Measurements from ENCODE around the gene DRAM2. TPM values are rescaled to one million over a fixed set of nuclear protein-coding genes. Genes with fewer than 3 reads are reported as not detected.

Gene DRAM2
- total RNA-seq, 1 experiment from 2014 or later, result 17.0 TPM

DNA sequence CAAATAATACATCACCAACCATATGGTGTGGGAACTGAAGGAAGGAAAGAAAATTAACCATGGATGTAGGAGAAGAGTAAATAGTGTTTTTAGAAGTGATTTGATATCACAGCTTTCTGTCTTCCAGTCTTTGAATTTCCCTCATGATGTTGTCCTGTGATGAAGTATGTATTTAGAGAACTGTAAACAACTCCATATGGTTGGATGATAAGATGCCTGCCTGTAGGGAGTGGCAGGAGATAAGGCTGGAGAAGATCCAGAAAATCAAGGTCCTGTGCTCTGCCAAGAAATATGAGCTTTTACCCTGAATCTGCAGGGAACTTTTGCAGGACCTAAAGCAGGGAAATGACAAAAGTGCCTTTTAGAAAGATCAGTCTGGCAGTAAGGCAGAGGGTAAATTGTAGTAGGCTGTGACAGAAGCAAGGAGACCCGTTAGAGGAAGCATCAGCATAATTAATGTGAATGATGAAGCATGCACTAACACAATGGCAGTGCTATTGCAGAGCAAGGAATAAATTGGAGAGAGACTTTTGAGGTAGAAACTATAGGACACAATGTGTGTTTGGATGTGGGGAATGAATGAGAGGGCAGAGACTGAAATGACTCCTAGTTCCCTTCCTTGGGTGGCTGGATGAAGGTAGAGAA is 22.1 kb upstream of the DRAM2 start:
- Histone ChIP-seq H3K27me3 (replicated peaks; ENCODE audit: insufficient read depth, low read depth, low read length, poor library complexity) (no peaks in the 10 kb centered on the region), H3K4me3 (ENCODE audit: low read depth, low read length, poor library complexity, severe bottlenecking) (no peak overlapping the region), H3K4me1 (ENCODE audit: insufficient read depth, low read length, poor library complexity, severe bottlenecking) (peaks cover 6% of the 10 kb centered on the region), H3K27ac (ENCODE audit: low read depth, low read length, poor library complexity, severe bottlenecking) (no peak overlapping the region), H3K9me3 (ENCODE audit: low read depth, low read length, poor library complexity, severe bottlenecking) (no peaks in the 10 kb centered on the region), H3K36me3 (ENCODE audit: insufficient read depth, low read length, poor library complexity, severe bottlenecking) (peaks cover 3% of the 10 kb centered on the region)
- intact Hi-C loops (cut with micrococcal nuclease; ENCODE audit: unreplicated experiment), result no loop called here
- ChIA-PET POLR2A (ENCODE audit: low non-redundant PET) (no interaction called here), CTCF (no interaction called here)
- BruUV-seq (replicated peaks), result no TSS peak
- TF ChIP-seq EZH2 (IDR thresholded peaks at IDR 0.05; ENCODE audit: borderline replicate concordance, low read depth, low read length, poor library complexity, severe bottlenecking), result no peak
- DNase-seq (ENCODE audit: low spot score), result no peak

- DNase-seq (ENCODE audit: low spot score), result no peak
- Histone ChIP-seq H3K4me1 (ENCODE audit: insufficient read depth, low read length, poor library complexity, severe bottlenecking) (peaks cover 4% of the 10 kb centered on the region), H3K36me3 (ENCODE audit: insufficient read depth, low read length, poor library complexity, severe bottlenecking) (peaks cover 14% of the 10 kb centered on the region), H3K4me3 (ENCODE audit: low read depth, low read length, poor library complexity, severe bottlenecking) (no peak overlapping the region), H3K27me3 (replicated peaks; ENCODE audit: insufficient read depth, low read depth, low read length, poor library complexity) (no peaks in the 10 kb centered on the region), H3K9me3 (ENCODE audit: low read depth, low read length, poor library complexity, severe bottlenecking) (no peaks in the 10 kb centered on the region), H3K27ac (ENCODE audit: low read depth, low read length, poor library complexity, severe bottlenecking) (no peak overlapping the region)
- ChIA-PET POLR2A (ENCODE audit: low non-redundant PET) (no interaction called here), CTCF (no interaction called here)
- BruUV-seq (replicated peaks), result no TSS peak
- no peak for TF ChIP-seq EZH2 (IDR thresholded peaks at IDR 0.05; ENCODE audit: borderline replicate concordance, low read depth, low read length, poor library complexity, severe bottlenecking)
- no peak for TF ChIP-seq CTCF (conservative IDR thresholded peaks at IDR 0.05; ENCODE audit: low read depth, low read length)
- intact Hi-C loops (cut with micrococcal nuclease; ENCODE audit: unreplicated experiment), result no loop called here
Measured at GRCh38 chr1:111157431-111157830, 17.5 kb upstream of the DRAM2 start.

GRCh38 chr1:111154021-111154999 is 14.4 kb upstream of the DRAM2 start:
- TF ChIP-seq CTCF (conservative IDR thresholded peaks at IDR 0.05; ENCODE audit: low read depth, low read length) (no peak), EZH2 (IDR thresholded peaks at IDR 0.05; ENCODE audit: borderline replicate concordance, low read depth, low read length, poor library complexity, severe bottlenecking) (no peak)
- CTCF ChIA-PET, result no interaction called here

More at GRCh38 chr1:111154021-111154999, 14.4 kb upstream of the DRAM2 start:
- DNase-seq (ENCODE audit: low spot score), result no peak
- Histone ChIP-seq H3K27ac (ENCODE audit: low read depth, low read length, poor library complexity, severe bottlenecking) (no peak overlapping the region), H3K27me3 (replicated peaks; ENCODE audit: insufficient read depth, low read depth, low read length, poor library complexity) (no peaks in the 10 kb centered on the region), H3K36me3 (ENCODE audit: insufficient read depth, low read length, poor library complexity, severe bottlenecking) (peaks cover 20% of the 10 kb centered on the region), H3K4me1 (ENCODE audit: insufficient read depth, low read length, poor library complexity, severe bottlenecking) (no peaks in the 10 kb centered on the region), H3K4me3 (ENCODE audit: low read depth, low read length, poor library complexity, severe bottlenecking) (no peak overlapping the region), H3K9me3 (ENCODE audit: low read depth, low read length, poor library complexity, severe bottlenecking) (no peaks in the 10 kb centered on the region)
- BruUV-seq (replicated peaks), result no TSS peak
- POLR2A ChIA-PET (ENCODE audit: low non-redundant PET), result no interaction called here
- intact Hi-C loops (cut with micrococcal nuclease; ENCODE audit: unreplicated experiment), result no loop called here

Data from A673 (cell line).